ENCODE data around the gene DUSP1. TPM values are rescaled to one million over a fixed set of nuclear protein-coding genes. Genes with fewer than 3 reads are reported as not detected.

The DUSP1 gene
- total and polyA plus RNA-seq, 2 experiments from 2014 or later, result 547 to 583 TPM

GRCh38 chr5:172818081-172818480 lies 47.1 kb upstream of the DUSP1 start:
- WGBS (ENCODE audit: low lambda C conversion rate, missing lambda C conversion rate), result 98% methylated on average over 3 of the region's 3 CpGs
- Histone ChIP-seq H3K9me2 (replicated peaks; ENCODE audit: insufficient read depth) (no peaks in the 10 kb centered on the region), H3K79me2 (no peaks in the 10 kb centered on the region), H3K27ac (no peak overlapping the region), H3K27me3 (no peaks in the 10 kb centered on the region), H3K9me3 (ENCODE audit: low read depth) (no peaks in the 10 kb centered on the region), H3K4me3 (no peak overlapping the region), H3K4me2 (no peak overlapping the region), H2AFZ (no peak overlapping the region), H4K20me1 (ENCODE audit: insufficient read depth, poor library complexity, severe bottlenecking) (no peaks in the 10 kb centered on the region), H3K36me3 (replicated peaks; ENCODE audit: insufficient read depth, low read depth) (no peaks in the 10 kb centered on the region), H3K4me1 (ENCODE audit: insufficient read depth) (no peaks in the 10 kb centered on the region)
- TF ChIP-seq CTCF (IDR thresholded peaks at IDR 0.05; ENCODE audit: poor library complexity), result no peak
- TF ChIP-seq EZH2phosphoT487 (IDR thresholded peaks at IDR 0.05; ENCODE audit: low read depth, severe bottlenecking, unreplicated experiment), result no peak
- no peak for TF ChIP-seq EZH2 (IDR thresholded peaks at IDR 0.05; ENCODE audit: borderline replicate concordance)
- no peak for DNase-seq (ENCODE audit: low spot score)

GRCh38 chr5:172817664-172818063 lies 46.7 kb upstream of the DUSP1 start:
- Histone ChIP-seq H3K27ac (no peak overlapping the region), H3K79me2 (no peaks in the 10 kb centered on the region), H3K4me1 (ENCODE audit: insufficient read depth) (no peaks in the 10 kb centered on the region), H3K4me3 (no peak overlapping the region), H3K9me2 (replicated peaks; ENCODE audit: insufficient read depth) (no peaks in the 10 kb centered on the region), H3K36me3 (replicated peaks; ENCODE audit: insufficient read depth, low read depth) (no peaks in the 10 kb centered on the region), H3K4me2 (no peak overlapping the region), H3K9me3 (ENCODE audit: low read depth) (no peaks in the 10 kb centered on the region), H4K20me1 (ENCODE audit: insufficient read depth, poor library complexity, severe bottlenecking) (no peaks in the 10 kb centered on the region), H3K27me3 (no peaks in the 10 kb centered on the region), H2AFZ (no peak overlapping the region)
- 94% methylated on average over 7 of the region's 7 CpGs for WGBS (ENCODE audit: low lambda C conversion rate, missing lambda C conversion rate)
- no peak for TF ChIP-seq CTCF (IDR thresholded peaks at IDR 0.05; ENCODE audit: poor library complexity)
- no peak for TF ChIP-seq EZH2 (IDR thresholded peaks at IDR 0.05; ENCODE audit: borderline replicate concordance)
- no peak for TF ChIP-seq EZH2phosphoT487 (IDR thresholded peaks at IDR 0.05; ENCODE audit: low read depth, severe bottlenecking, unreplicated experiment)
- DNase-seq (ENCODE audit: low spot score), result no peak

GRCh38 chr5:172816925-172817562 lies 46.0 kb upstream of the DUSP1 start:
- H2AFZ ChIP-seq, result no peak overlapping the region
- H3K36me3 ChIP-seq (replicated peaks; ENCODE audit: insufficient read depth, low read depth), result no peaks in the 10 kb centered on the region
- peak overlapping the region; percentile 51 for H3K27ac ChIP-seq
- no peaks in the 10 kb centered on the region for H4K20me1 ChIP-seq (ENCODE audit: insufficient read depth, poor library complexity, severe bottlenecking)
- H3K4me3 ChIP-seq, result no peak overlapping the region
- no peaks in the 10 kb centered on the region for H3K79me2 ChIP-seq
- no peaks in the 10 kb centered on the region for H3K27me3 ChIP-seq
- H3K9me3 ChIP-seq (ENCODE audit: low read depth), result no peaks in the 10 kb centered on the region
- H3K4me2 ChIP-seq, result no peak overlapping the region
- no peak for DNase-seq (ENCODE audit: low spot score)
- H3K4me1 ChIP-seq (ENCODE audit: insufficient read depth), result no peaks in the 10 kb centered on the region
- 72% methylated on average over 5 of the region's 5 CpGs for WGBS (ENCODE audit: low lambda C conversion rate, missing lambda C conversion rate)
- TF ChIP-seq EZH2phosphoT487 (IDR thresholded peaks at IDR 0.05; ENCODE audit: low read depth, severe bottlenecking, unreplicated experiment), result no peak
- no peak for TF ChIP-seq CTCF (IDR thresholded peaks at IDR 0.05; ENCODE audit: poor library complexity)
- TF ChIP-seq EZH2 (IDR thresholded peaks at IDR 0.05; ENCODE audit: borderline replicate concordance), result no peak
- no peaks in the 10 kb centered on the region for H3K9me2 ChIP-seq (replicated peaks; ENCODE audit: insufficient read depth)

Measured in hepatocyte (in vitro differentiated cells).